Adrenal gland (tissue), 5 donors: ENCODE results near the gene SORCS3.

Experiments
- CTCF ChIP-seq, 6 experiments: fragments of 450-650 bp in 4 of 6; fragments of 200-600 bp in 2 of 6; sonication (generic) in 1 of 6; IDR thresholded peaks; 1 replicate in 5 of 6; 2 replicates in 1 of 6; pipeline versions ENCODE4 v1.5.1 to v1.8.0; 2016 to 2021; ENCODE audit warnings: antibody characterized with exemption in 6 of 6, mild to moderate bottlenecking in 2 of 6, moderate library complexity in 1 of 6
- POLR2A ChIP-seq, 2 donors: fragments of 450-650 bp; IDR thresholded peaks; one replicate each; pipeline ENCODE4 v1.6.1; 2017; ENCODE audit warnings: antibody characterized with exemption in 2 of 2, mild to moderate bottlenecking in 2 of 2, moderate library complexity in 1 of 2
- donor health status: DM: no; HTN: no; CAD: no.

DNA sequence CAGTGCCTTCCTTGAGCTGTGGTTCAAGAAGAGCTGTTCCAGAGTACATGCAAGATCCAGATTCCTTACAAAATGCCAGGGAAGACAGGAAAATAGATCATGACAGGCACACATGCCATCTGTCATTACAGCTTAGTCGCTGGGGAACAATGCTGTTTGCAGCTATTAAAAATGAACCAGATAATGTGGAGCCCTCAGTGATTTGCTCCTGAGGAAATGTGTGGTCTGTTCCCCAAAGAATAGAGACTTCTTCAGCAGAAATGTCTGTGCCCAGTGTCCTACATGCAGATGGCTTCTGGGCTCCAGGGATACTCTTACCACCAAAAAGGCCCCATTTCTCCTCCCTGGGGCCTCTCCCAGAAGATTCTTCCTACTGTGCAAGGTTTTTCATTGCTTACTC lies 627.9 kb downstream of the SORCS3 start:
- TF ChIP-seq CTCF (IDR thresholded peaks at IDR 0.05) (no peak), POLR2A (IDR thresholded peaks at IDR 0.05) (no peak)
